DND-41 (cell line): Measurements from ENCODE around the gene SLC15A5.

Source experiments
- ATAC-seq: fragments of 200-7000 bp; cut with Tn5 transposase; 3 replicates; pipeline ENCODE4 v1.9.1; 2021; ENCODE audit warnings: low read depth; ENCODE audit not compliant: insufficient read depth
- DNase-seq: peaks from one replicate; pipeline ENCODE4 v3.0.0-alpha.2; 2020
- H2AFZ ChIP-seq: 2 replicates; pipeline ENCODE4 v1.6.0; 2012; ENCODE audit warnings: low read depth, low read length
- H3K27ac ChIP-seq: 2 replicates; pipeline ENCODE4 v1.5.1; 2012; ENCODE audit warnings: low read length, inconsistent platforms
- H3K27me3 ChIP-seq: fragments of 200-600 bp; sonication (generic); 2 replicates; pipeline ENCODE4 v1.6.0; 2012; ENCODE audit warnings: low read length, mild to moderate bottlenecking, inconsistent platforms; ENCODE audit not compliant: insufficient read depth, poor library complexity
- H3K36me3 ChIP-seq: 2 replicates; pipeline ENCODE4 v1.5.1; 2012; ENCODE audit warnings: low read length, inconsistent platforms; ENCODE audit not compliant: insufficient read depth
- H3K4me1 ChIP-seq: 2 replicates; pipeline ENCODE4 v1.5.1; 2012; ENCODE audit warnings: mild to moderate bottlenecking, low read length; ENCODE audit not compliant: insufficient read depth
- H3K4me2 ChIP-seq: 2 replicates; pipeline ENCODE4 v1.6.0; 2012; ENCODE audit warnings: mild to moderate bottlenecking, moderate library complexity, low read length, inconsistent platforms; ENCODE audit not compliant: insufficient read depth
- H3K4me3 ChIP-seq, 2 experiments: fragments of 200-600 bp in 1 of 2; shearing (Covaris generic) in 1 of 2; 2 replicates each; pipeline ENCODE4 v1.5.1; 2012 to 2016; ENCODE audit warnings: inconsistent platforms in 2 of 2, low read length in 2 of 2, mild to moderate bottlenecking in 2 of 2, low read depth in 1 of 2, moderate library complexity in 1 of 2
- H3K79me2 ChIP-seq: 2 replicates; pipeline ENCODE4 v1.6.0; 2012; ENCODE audit warnings: low read length, inconsistent platforms; ENCODE audit not compliant: insufficient read depth
- H3K9ac ChIP-seq: 2 replicates; pipeline ENCODE4 v1.6.0; 2012; ENCODE audit warnings: low read depth, mild to moderate bottlenecking, inconsistent platforms, low read length, moderate library complexity
- H3K9me3 ChIP-seq: 2 replicates; pipeline ENCODE4 v1.5.1; 2012; ENCODE audit warnings: low read length, moderate library complexity, mild to moderate bottlenecking, inconsistent platforms; ENCODE audit not compliant: insufficient read depth, severe bottlenecking
- H4K20me1 ChIP-seq: 2 replicates; pipeline ENCODE4 v1.6.0; 2012; ENCODE audit warnings: low read length; ENCODE audit not compliant: insufficient read depth
- EZH2 ChIP-seq: IDR thresholded peaks from 3 replicates; pipeline ENCODE4 v1.6.1; 2012; ENCODE audit warnings: borderline replicate concordance, low read depth, mild to moderate bottlenecking, moderate library complexity, low read length, inconsistent platforms; ENCODE audit not compliant: severe bottlenecking
- TF ChIP-seq, protein P1 (sequence below): IDR thresholded peaks from 2 replicates; pipeline ENCODE4 v1.5.1; 2012; ENCODE audit warnings: borderline replicate concordance, low read length, moderate library complexity, mild to moderate bottlenecking; ENCODE audit not compliant: poor library complexity, severe bottlenecking; ENCODE audit errors: extremely low read depth

SLC15A5 gene

DNA sequence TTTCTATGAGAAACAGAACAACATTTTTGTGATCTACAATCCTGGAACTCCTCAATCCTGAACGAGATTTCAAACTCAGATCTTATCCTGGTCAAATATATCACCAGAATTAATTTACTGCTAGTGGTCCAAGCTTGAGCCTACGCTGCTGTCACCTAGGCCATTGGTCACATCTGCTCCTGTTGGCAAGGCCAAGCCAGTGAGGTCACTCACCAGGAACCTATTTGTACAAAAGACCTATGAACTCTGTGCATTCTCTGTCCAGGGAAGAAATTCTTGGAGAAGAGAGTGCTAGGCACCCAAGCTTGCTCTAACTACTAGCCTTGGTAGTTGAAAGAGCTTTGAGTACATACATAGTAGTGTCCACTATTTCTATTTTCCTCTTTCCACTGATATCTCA is 106.1 kb downstream of the SLC15A5 start:
- H3K27me3 ChIP-seq = peaks cover 8% of the 10 kb centered on the region
- no peak for TF ChIP-seq EZH2
- TF ChIP-seq, protein P1, sequence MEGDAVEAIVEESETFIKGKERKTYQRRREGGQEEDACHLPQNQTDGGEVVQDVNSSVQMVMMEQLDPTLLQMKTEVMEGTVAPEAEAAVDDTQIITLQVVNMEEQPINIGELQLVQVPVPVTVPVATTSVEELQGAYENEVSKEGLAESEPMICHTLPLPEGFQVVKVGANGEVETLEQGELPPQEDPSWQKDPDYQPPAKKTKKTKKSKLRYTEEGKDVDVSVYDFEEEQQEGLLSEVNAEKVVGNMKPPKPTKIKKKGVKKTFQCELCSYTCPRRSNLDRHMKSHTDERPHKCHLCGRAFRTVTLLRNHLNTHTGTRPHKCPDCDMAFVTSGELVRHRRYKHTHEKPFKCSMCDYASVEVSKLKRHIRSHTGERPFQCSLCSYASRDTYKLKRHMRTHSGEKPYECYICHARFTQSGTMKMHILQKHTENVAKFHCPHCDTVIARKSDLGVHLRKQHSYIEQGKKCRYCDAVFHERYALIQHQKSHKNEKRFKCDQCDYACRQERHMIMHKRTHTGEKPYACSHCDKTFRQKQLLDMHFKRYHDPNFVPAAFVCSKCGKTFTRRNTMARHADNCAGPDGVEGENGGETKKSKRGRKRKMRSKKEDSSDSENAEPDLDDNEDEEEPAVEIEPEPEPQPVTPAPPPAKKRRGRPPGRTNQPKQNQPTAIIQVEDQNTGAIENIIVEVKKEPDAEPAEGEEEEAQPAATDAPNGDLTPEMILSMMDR = no peak
- H3K9me3 ChIP-seq = no peaks in the 10 kb centered on the region
- DNase-seq (no peak), ATAC-seq (no peak)
- no peak overlapping the region for H3K27ac ChIP-seq
- no peaks in the 10 kb centered on the region for H3K4me1 ChIP-seq
- H3K9ac ChIP-seq = no peak overlapping the region
- H2AFZ ChIP-seq = no peak overlapping the region
- no peak overlapping the region for H3K4me2 ChIP-seq
- H3K4me3 ChIP-seq = no peak overlapping the region
- H3K36me3 ChIP-seq = no peaks in the 10 kb centered on the region
- H4K20me1 ChIP-seq = no peaks in the 10 kb centered on the region
- H3K79me2 ChIP-seq = no peaks in the 10 kb centered on the region

DNA sequence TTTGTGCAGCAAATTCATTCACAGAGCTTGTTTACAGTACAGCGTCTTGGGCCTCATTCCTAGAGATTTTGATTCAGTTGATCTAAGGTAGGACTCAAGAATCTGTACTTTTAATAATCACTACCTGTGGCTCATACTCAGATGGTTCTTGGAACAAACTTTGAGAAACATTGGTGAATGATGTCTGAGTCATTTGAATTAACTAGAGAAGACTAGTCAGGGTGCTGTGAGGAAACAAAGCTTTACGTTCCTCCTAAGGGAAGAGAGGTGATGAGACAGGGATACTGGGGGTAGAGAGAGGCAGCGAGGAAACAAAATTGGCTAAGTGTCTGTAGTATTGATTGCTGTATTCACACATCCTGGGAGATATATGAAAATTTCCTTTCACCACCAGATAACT is 109.4 kb downstream of the SLC15A5 start:
- no peak overlapping the region for H2AFZ ChIP-seq
- H3K36me3 ChIP-seq = no peaks in the 10 kb centered on the region
- H3K4me1 ChIP-seq = no peaks in the 10 kb centered on the region
- H3K4me3 ChIP-seq = no peak overlapping the region
- no peak overlapping the region for H3K9ac ChIP-seq
- H3K4me2 ChIP-seq = no peak overlapping the region
- no peaks in the 10 kb centered on the region for H3K9me3 ChIP-seq
- no peak for ATAC-seq
- H3K27ac ChIP-seq = no peak overlapping the region
- H3K27me3 ChIP-seq = peaks cover 5% of the 10 kb centered on the region
- H4K20me1 ChIP-seq = no peaks in the 10 kb centered on the region
- DNase-seq = no peak
- H3K79me2 ChIP-seq = no peaks in the 10 kb centered on the region
- no peak for TF ChIP-seq EZH2
- TF ChIP-seq, protein P1 = no peak

DNA sequence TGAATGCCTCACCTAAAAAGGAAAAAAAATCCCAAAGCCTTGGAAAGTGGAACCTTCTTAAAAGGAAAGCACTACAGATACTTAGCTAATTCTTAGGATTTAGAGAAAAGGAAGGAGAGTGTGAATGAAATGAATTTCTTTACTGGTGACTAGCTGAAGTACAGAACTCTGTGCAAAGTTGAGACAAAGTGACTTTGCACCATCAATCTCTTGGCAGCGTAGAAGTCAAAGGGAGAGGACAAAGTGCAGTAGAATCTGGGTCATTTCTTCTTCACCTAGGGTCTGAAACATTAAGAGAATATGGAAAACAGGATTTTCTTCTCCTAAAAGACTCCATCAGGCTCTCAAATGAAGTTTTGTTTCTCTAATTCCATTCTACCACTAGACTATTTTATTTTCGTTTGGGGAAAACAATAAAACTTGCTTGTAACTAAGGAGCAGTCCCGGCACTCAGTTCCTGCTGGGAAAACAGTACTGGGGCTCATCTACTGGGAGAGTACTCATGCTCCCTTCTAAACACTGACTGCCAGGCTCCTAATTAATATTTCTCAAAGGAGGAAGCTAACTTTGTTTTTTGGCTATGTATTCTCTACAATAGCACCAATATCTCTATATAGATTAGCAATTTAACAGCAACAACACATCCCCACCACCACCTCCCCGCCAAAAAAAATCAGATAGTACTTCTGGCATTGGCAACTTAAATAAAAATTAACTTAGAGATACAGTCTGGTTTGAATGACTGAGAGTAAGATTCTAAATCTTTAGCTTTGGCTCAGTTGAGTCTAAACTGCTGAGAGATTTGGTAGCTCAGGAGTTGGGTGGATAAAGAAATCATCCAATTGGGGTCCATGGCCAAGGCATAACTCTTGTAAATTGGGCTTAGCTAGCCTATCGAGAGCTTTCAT is 110.7 kb downstream of the SLC15A5 start:
- DNase-seq (no peak), ATAC-seq (no peak)
- peaks cover 5% of the 10 kb centered on the region for H3K27me3 ChIP-seq
- H3K4me1 ChIP-seq = no peaks in the 10 kb centered on the region
- no peak overlapping the region for H3K9ac ChIP-seq
- no peak overlapping the region for H3K27ac ChIP-seq
- no peak for TF ChIP-seq EZH2
- TF ChIP-seq, protein P1 = no peak
- H2AFZ ChIP-seq = no peak overlapping the region
- no peaks in the 10 kb centered on the region for H4K20me1 ChIP-seq
- no peak overlapping the region for H3K4me2 ChIP-seq
- no peaks in the 10 kb centered on the region for H3K79me2 ChIP-seq
- H3K36me3 ChIP-seq = no peaks in the 10 kb centered on the region
- H3K9me3 ChIP-seq = no peaks in the 10 kb centered on the region
- H3K4me3 ChIP-seq = no peak overlapping the region
